PC-9 (cell line): Measurements from ENCODE around the gene RXRA.

ENCODE experiments used
- EZH2 ChIP-seq: fragments of 200-600 bp; sonication (generic); IDR thresholded peaks from 2 replicates; pipeline ENCODE4 v1.8.0; 2017; ENCODE audit warnings: antibody characterized with exemption, low read depth
- TF ChIP-seq, protein P1 (sequence below): fragments of 200-600 bp; sonication (generic); conservative IDR thresholded peaks from 2 replicates; pipeline ENCODE4 v1.6.1; 2017; ENCODE audit warnings: mixed run types, antibody characterized with exemption, mild to moderate bottlenecking, moderate library complexity

DNA sequence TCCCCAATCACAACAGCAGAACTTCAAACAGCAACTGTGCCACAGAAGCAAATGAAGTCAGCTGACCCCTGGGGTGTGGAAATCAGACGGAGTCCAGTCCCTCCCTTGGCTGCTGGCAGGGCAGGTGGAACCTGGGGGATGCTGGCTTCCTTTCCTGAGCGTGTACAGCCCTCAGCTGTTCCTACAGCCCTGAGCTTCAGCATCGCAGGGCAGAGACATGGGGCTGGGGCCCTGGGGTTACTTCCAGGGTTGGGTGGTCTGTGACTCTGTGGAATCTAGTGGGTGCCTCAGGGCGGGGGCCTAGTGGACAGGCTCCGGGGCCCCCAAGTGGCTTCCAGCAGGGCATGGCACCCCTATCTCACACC, 7.3 kb upstream of the RXRA start:
- TF ChIP-seq, protein P1, sequence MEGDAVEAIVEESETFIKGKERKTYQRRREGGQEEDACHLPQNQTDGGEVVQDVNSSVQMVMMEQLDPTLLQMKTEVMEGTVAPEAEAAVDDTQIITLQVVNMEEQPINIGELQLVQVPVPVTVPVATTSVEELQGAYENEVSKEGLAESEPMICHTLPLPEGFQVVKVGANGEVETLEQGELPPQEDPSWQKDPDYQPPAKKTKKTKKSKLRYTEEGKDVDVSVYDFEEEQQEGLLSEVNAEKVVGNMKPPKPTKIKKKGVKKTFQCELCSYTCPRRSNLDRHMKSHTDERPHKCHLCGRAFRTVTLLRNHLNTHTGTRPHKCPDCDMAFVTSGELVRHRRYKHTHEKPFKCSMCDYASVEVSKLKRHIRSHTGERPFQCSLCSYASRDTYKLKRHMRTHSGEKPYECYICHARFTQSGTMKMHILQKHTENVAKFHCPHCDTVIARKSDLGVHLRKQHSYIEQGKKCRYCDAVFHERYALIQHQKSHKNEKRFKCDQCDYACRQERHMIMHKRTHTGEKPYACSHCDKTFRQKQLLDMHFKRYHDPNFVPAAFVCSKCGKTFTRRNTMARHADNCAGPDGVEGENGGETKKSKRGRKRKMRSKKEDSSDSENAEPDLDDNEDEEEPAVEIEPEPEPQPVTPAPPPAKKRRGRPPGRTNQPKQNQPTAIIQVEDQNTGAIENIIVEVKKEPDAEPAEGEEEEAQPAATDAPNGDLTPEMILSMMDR: no peak
- TF ChIP-seq EZH2: no peak
